PFSK-1 (cell line): Measurements from ENCODE around the gene KIF12.

Source experiments
- FOXP2 ChIP-seq: optimal IDR thresholded peaks from 2 replicates; pipeline ENCODE3; 2011; ENCODE audit warnings: borderline replicate concordance, control low read depth, inconsistent platforms; ENCODE audit not compliant: insufficient read depth; ENCODE audit errors: extremely low read length, extremely low read depth
- POLR2AphosphoS5 ChIP-seq: IDR thresholded peaks from 2 replicates; pipeline ENCODE4 v1.6.1; 2012; ENCODE audit warnings: low read depth, mild to moderate bottlenecking, control low read depth, low read length, moderate library complexity
- REST ChIP-seq, 2 experiments: IDR thresholded peaks; 2 replicates each; pipeline versions ENCODE4 v1.6.1 to v1.8.0; 2011 to 2012; ENCODE audit warnings: low read depth in 2 of 2, low read length in 2 of 2, control low read depth in 1 of 2, inconsistent platforms in 1 of 2, mild to moderate bottlenecking in 1 of 2, moderate library complexity in 1 of 2; ENCODE audit not compliant: insufficient read depth in 1 of 2
- SIN3A ChIP-seq: IDR thresholded peaks from 2 replicates; pipeline ENCODE4 v1.6.1; 2012; ENCODE audit warnings: mild to moderate bottlenecking, low read length, moderate library complexity, borderline replicate concordance; ENCODE audit not compliant: insufficient read depth
- TAF1 ChIP-seq: IDR thresholded peaks from 2 replicates; pipeline ENCODE4 v1.6.1; 2012; ENCODE audit warnings: low read length, control low read depth, borderline replicate concordance; ENCODE audit not compliant: insufficient read depth

Gene KIF12

GRCh38 chr9:114087721-114088120 is 11.4 kb downstream of the KIF12 start:
- TF ChIP-seq POLR2AphosphoS5 (no peak), TAF1 (no peak), REST (IDR thresholded peaks at IDR 0.05; ENCODE audit: insufficient read depth in 1 of 2, low read depth in 2 of 2, low read length in 2 of 2) (no peak), SIN3A (no peak), FOXP2 (no peak)

- TF ChIP-seq POLR2AphosphoS5 (no peak), REST (IDR thresholded peaks at IDR 0.05; ENCODE audit: insufficient read depth in 1 of 2, low read depth in 2 of 2, low read length in 2 of 2) (no peak), SIN3A (no peak), TAF1 (no peak), FOXP2 (no peak)
Measured at GRCh38 chr9:114086607-114087006, 12.5 kb downstream of the KIF12 start.

GRCh38 chr9:114086009-114086408 is 13.1 kb downstream of the KIF12 start:
- TF ChIP-seq POLR2AphosphoS5 (no peak), FOXP2 (no peak), REST (IDR thresholded peaks at IDR 0.05; ENCODE audit: insufficient read depth in 1 of 2, low read depth in 2 of 2, low read length in 2 of 2) (no peak), SIN3A (no peak), TAF1 (no peak)

GRCh38 chr9:114085387-114085789 is 13.7 kb downstream of the KIF12 start:
- TF ChIP-seq POLR2AphosphoS5 (no peak), SIN3A (no peak), FOXP2 (no peak), REST (IDR thresholded peaks at IDR 0.05; ENCODE audit: insufficient read depth in 1 of 2, low read depth in 2 of 2, low read length in 2 of 2) (no peak), TAF1 (no peak)
